HG02852 (cell line): Measurements from ENCODE around the gene CDC37.

ENCODE experiments used
- ATAC-seq: cut with Tn5 transposase; IDR thresholded peaks from one replicate; pipeline ENCODE4 v1.9.1; 2021; ENCODE audit warnings: mild to moderate bottlenecking, moderate library complexity; ENCODE audit not compliant: unreplicated experiment

The CDC37 gene

DNA sequence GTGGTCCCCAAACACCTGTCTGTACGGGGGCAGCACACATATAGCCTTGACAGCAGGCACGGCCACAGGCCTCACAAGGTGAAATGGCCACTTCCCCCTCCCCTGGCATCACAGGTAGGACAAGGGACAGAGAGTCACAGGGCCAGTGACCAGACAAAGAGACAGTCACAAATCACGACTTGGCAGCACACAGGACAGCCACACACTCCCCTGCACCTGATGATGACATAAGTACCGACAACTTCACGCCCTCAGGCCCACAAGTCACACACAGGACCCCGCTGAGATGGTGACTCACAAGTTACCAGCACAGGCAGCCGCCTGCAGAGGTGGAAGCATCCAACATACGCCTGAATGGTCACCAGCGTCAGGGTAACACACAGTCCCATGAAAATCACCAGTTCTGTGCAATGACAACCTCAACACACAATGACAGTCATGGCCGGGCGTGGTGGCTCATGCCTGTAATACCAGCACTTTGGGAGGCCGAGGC lies 39.5 kb downstream of the CDC37 start:
- ATAC-seq, result no peak

DNA sequence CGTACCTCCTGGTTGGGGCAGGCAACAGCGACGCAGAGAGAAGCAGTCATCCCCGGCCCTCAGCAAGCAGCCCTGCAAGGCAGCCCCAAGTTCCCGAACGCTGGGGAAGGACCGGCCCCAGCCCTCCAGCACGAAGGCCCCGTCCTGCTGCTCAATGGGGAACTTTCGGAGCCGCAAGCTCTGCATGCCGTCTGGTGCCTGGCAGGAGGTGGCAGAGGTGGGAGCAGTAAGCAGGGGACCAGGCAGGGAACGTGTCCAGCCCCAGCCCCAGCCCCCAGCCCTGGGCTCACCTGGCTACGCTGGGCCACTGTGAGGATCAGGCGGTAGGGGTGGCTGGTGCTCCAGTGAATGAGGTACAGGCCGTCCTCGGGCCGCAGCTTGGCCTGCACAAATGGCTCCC lies 41.1 kb downstream of the CDC37 start:
- no peak for ATAC-seq

DNA sequence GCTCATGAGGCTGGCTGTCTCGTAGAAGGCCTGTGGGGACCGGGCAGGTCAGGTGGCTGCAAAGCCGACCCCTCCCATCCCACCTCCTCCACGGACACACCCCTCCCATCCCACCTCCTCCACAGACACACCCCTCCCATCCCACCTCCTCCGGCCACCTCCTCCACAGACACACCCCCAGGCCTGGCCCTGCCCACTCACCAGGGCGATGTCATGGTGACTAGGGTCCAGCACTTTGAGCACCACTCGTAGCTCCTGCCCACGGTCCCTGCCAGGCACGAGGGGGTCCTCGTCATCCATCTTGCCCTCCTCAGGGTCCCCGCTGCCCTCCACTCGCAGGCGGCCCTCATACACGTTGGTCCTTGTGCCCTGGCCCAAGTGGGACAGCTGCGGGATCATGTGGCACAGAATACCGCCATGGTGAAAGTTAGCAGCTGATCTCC lies 41.8 kb downstream of the CDC37 start:
- no peak for ATAC-seq

DNA sequence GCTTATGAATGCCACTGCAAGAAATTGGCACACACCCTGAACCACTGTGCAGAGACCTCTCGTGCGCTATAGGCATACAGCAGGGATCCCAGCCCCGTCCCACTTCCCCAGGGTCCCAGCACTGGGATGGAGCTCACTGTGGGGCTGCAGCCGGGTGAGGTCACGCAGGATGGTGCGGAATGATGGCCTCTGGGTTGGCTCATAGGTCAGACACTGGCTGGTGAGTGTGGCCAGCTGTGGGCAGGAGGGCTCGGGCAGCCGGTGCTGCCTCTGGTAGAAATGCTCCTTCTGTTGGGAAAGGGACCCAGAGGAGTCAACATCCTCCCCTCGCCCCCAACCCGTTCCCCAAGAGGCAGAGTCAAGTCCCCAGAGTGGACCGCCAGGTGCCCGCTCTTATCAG lies 46.9 kb downstream of the CDC37 start:
- no peak for ATAC-seq

DNA sequence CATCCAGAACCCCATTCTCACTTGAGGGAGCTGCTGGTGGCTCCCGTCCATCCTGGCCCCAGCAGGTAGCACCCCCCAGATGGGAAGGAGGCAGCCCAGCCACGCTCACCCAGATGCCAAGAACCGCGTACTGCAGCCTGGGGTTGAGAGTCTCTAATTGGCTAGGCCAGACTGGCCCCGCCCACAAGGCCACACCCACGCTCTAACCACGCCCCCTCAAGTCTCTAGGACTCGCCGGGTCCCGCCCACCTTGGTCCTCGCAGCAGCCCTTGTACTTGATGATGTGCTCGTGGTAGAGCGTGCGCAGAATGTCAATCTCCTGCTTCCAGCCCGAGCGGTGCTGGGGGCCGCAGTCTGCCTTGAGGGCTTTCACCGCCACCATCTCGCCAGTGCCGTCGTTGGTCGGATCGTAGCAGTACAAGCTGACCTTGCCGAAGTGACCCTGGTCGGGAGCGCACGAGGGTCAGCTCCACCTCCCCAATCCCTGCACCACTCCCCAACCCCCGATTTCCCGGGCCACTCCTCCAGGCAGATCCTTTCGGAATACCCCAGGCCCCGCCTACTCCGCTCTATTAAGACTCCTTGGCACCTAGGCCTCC lies 49.5 kb downstream of the CDC37 start:
- no peak for ATAC-seq

DNA sequence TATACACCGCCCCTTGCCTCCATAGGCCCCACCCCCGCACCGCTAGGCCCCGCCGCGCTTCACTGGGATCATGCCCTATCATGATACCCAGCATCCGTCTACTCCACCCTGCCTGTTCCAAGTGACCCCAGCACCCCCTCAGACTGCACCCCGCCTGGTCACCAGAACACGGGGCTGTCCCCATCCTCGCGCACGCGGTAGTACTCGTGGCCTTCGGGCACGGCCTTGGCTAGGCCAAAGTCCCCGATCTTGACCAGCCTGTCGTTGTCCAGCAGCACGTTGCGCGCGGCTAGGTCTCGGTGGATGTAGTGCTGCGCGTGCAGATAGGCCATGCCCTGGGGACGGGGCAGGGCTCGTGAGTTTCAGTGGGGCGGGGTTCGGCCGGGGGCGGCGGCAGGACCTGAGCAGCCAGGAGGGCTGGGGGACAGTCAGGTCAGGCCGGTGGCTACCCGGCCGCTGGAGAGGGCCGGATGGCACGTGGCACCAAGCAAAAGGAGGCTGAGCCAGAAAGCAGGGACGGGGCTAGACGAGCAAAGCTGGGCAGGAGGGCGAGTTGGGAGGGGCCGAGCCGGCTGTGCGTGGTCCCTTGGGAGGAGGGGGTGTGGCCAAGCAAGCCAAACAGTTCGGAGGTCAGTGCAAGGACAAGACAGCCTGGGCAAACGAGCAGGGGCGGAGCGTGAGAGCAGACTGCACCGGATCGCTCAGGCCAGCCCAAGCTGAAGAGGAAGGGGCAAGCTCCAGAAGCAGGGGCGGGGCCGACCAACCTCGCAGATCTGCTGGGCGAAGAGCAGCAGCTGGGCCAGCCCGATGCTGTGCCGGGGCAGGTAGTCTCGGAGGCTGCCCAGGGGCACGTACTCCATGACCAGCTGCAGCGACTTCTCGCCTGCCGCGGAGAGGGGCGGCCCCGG lies 50.3 kb downstream of the CDC37 start:
- ATAC-seq, result no peak

DNA sequence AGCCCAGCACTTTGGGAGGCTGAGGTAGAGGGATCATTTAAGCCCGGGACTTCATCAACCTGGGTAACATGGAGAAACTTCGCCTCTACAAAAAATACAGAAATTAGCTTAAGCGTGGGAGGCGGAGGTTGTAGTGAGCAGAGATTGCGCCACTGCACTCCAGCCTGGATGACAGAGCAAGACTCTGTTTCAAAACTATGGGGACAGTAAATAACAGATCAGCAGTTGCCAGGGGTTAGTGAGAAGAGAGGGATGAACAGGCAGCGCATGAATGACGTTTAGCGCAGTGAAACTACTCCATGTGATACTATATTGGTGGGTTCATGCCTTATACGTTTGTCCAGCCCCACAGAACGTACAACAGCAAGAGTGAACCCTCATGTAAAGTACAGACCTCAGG lies 56.8 kb downstream of the CDC37 start:
- ATAC-seq, result no peak

DNA sequence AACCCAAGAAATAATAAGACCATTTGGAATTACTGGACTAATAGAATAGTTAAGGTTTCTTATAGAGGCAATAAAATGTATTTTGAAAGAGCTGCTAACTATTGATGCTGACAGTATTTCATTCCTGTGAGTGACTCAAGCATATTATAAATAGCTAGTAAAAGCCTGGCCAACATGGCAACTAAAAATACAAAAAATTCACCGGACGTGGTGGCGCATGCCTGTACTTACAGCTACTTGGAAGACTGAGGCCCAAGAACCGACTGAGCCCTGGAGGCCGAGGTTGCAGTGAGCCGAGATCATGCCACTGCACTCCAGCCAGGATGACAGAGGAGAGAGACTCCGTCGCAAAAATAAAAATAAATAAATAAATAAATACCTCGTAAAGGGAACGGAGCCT lies 58.6 kb downstream of the CDC37 start:
- ATAC-seq, result no peak

DNA sequence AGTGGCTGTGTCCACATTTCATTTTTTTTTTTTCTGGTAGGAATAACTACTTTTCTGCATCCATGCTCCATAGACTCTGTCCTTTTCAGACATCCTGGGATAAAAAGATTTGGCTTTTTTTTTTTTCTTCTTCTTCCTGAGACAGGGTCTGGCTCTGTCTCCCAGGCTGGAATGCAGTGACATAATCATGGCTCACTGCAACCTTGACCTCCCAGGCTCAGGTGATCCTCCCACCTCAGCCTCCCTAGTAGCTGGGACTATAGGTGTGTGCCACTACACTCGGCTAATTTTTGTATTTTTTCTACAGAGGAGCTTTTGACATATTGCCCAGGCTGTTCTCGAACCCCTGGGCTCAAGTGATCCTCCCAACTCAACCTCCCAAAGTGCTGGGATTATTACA lies 59.8 kb downstream of the CDC37 start:
- no peak for ATAC-seq
